Measurements from ENCODE around the gene VPS33A.
"Not testable (repeated sequence)": the region's sequence is repeated elsewhere in the genome, so short reads cannot be mapped to it uniquely, and the experiment has no call there.

VPS33A gene

DNA sequence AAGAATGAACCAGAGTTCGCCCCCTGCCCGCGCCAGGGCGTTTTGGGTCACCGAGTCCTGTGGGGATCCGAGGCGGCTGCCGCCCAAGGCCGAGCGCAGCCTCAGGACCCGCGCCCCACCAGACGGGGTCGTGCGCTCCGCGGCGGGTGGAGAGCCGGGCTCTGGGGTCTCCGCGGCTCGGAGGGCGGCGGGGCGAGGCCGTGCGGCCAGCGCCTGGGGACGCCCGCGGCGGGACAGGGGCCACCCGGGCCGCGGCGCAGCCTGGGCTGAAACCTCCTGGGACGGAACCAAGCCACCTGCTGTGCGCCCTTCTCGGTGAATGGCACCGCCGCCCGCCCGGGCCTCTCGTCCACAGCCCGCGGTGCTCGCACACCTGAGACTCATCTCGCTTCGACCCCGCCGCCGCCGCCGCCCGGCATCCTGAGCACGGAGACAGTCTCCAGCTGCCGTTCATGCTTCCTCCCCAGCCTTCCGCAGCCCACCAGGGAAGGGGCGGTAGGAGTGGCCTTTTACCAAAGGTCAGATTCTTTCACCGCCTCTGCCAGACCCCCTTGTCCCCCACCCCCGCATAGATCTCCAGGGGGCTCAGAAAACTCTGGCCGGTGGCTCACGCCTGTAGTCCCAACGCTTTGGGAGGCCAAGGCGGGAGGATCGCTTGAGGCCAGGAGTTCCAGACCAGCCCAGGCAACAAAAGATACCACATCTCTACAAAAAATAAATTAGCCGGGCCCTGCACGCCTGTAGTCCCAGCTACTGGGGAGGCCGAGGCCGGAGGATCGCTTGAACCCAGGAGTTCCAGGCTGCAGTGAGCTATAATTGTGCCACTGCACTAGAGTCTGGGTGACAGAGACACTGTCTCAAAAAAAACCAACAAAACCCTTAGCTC lies 61.9 kb downstream of the VPS33A start:
- DNase-seq (ENCODE audit: low read depth in 2 of 2) = no peak

DNA sequence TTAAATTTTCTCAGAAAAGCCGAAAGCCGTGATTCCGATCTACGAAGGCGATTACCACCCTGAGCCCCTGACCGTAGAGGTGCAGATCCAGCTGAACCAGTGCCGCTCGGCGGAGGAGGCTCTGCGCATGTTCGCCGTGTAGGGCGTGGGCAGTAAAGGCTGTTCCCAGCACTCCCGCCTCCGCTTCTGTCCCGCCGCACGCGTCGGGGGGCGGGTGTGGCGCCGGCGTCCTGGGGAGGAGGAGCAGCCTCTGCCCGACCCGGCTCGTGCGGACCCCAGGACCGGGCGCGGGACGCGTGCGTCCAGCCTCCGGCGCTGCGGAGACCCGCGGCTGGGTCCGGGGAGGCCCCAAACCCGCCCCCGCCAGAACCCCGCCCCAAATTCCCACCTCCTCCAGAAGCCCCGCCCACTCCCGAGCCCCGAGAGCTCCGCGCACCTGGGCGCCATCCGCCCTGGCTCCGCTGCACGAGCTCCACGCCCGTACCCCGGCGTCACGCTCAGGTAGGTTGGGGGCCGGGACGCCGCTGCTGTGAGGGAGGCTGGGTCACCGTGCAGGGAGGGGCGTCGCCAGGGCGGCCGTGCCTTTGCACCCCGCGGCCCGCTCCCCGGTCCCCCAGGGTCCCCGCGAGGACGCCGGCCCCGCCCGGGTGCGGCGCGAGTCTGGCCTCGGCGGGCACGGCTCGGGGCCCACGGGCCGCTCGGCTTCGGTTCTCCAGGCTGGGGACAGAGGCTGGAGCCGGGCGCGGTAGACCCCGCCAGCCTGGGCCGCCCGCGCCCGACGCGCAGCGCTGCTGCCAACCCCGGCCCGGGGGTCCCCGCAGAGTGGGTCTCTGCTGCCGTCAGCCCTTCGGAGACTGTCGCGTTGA lies 62.8 kb downstream of the VPS33A start, which contains the start of gene B3GNT4:
Gene B3GNT4 (plus strand): TSS at position 409 of the 866 bp plus-strand sequence. CDS start 910 bp downstream, outside the sequence.
- peak; percentile 64 to 65 for DNase-seq (ENCODE audit: low read depth in 2 of 2)

DNA sequence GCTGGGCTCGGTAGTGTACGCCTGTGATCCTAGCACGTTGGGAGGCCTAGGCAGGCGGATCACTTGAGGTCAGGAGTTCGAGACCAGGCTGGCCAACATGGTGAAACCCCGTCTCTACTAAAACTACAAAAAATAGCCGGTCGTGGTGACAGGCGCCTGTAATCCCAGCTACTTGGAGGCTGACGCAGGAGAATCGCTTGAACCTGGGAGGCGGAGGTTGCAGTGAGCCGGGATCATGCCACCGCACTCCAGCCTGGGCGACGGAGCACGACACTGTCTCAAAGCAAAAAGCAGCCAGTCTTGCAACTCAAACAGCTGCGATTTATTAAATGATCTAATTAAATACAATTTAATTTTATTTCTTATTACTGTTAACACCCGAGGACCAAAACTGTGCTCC lies 63.5 kb downstream of the VPS33A start:
- not testable (repeated sequence) for DNase-seq (ENCODE audit: low read depth in 2 of 2)

GRCh38 chr12:122202017-122202416 lies 64.3 kb downstream of the VPS33A start:
- DNase-seq (ENCODE audit: low read depth in 2 of 2) = no peak

DNA sequence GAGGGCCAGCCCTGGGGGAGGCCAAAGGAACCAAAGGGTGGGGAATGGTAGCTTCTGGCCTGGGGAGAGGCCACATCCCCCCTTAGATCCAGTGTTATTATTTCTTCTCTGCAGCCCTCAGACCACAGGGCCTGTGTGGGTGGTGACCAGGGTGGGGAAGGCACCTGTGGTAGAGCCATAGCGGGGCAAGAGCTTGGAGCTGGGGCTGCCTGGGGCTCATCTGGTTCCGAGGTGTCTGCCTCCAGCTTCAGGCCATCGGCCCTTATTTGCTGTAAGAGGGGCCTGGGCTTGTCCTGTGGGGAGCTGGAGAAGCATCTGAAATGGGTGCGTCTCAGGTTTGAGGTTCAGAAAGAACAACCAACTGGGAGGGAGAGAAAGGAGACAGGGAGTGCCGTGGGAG lies 64.9 kb downstream of the VPS33A start:
- no peak for DNase-seq (ENCODE audit: low read depth in 2 of 2)

GRCh38 chr12:122200541-122201175 lies 65.6 kb downstream of the VPS33A start:
- no peak for DNase-seq (ENCODE audit: low read depth in 2 of 2)

GRCh38 chr12:122199484-122200355 lies 66.6 kb downstream of the VPS33A start:
- DNase-seq (ENCODE audit: low read depth in 2 of 2) = no peak

GRCh38 chr12:122197612-122197966 lies 68.7 kb downstream of the VPS33A start:
- no peak for DNase-seq (ENCODE audit: low read depth in 2 of 2)

DNA sequence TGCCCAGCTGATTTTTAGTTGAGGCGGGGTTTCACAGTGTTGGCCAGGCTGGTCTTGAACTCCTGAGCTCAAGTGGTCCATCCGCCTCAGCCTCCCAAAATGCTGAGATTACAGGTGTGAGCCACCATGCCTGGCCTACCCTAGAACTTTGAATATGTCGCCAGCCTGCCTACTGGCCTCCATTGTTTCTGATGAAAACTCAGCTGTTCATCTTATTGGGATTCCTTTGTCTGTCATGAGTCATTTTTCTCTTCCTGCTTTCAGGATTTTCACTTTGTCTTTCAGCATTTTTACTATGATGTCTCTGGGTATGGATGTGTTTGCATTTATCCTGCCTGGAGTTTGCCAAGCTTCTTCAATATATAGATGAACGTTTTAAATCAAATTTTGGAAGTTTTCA lies 70.9 kb downstream of the VPS33A start:
- DNase-seq (ENCODE audit: low read depth in 2 of 2) = no peak

- DNase-seq (ENCODE audit: low read depth in 2 of 2) = no peak
These were observed 71.5 kb downstream of the VPS33A start for GRCh38 chr12:122194804-122195203.

- DNase-seq (ENCODE audit: low read depth in 2 of 2) = no peak
These were observed 73.9 kb downstream of the VPS33A start for GRCh38 chr12:122192441-122192840.

- DNase-seq (ENCODE audit: low read depth in 2 of 2) = peak; percentile 49 to 51
These were observed 75.2 kb downstream of the VPS33A start for GRCh38 chr12:122190842-122191668.

- no peak for DNase-seq (ENCODE audit: low read depth in 2 of 2)
These were observed 76.4 kb downstream of the VPS33A start for GRCh38 chr12:122189626-122190475.

- DNase-seq (ENCODE audit: low read depth in 2 of 2) = no peak
These were observed 78.8 kb downstream of the VPS33A start for GRCh38 chr12:122187466-122187865.

DNA sequence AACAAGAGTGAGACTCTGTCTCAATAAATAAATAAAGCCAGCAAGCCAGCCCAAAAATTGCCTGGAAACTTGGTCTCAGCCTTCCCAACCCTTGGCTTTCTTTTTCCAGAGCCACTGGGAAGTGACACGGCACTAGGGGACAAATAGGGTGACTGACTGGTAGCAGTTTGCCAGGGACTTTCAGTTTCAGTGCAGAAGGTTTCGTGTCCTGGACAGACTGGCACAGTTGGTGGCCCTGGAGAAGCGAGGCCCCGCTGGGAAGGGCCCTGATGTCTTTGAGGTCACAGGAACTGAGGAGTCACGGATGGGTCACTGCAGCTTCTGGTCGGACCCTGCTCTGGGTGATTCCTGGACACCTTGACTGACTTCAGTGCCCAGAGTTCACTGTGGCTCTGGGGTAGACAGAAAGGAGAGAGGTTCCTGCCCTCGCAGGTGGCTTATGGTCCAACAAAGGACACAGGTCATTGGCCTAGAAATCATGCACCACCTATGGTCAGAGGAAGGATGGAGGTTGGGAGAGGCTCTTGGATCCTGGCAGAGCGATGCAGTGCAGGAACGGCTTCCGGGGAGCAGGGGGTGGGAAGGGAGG lies 80.7 kb downstream of the VPS33A start:
- DNase-seq (ENCODE audit: low read depth in 2 of 2) = no peak

DNA sequence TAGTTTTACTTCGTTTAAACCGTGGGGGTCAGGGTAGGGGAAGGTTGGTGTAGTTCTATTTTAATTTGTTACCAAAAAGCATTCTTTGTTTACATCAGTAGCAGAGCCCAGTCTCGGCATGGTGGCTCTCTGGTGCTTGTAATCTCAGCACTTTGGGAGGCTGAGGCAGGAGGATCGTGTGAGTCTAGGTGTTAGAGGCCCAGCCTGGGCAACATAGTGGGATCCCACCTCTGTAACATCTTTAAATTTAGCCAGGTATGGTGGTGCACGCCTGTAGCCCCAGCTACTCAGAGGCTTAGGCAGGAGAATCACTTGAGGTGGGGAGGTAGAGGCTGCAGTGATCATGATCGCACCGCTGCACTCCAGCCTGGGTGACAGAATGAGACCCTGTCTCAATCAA lies 81.2 kb downstream of the VPS33A start:
- DNase-seq (ENCODE audit: low read depth in 2 of 2) = no peak

GRCh38 chr12:122184517-122184916 lies 81.8 kb downstream of the VPS33A start:
- no peak for DNase-seq (ENCODE audit: low read depth in 2 of 2)

DNA sequence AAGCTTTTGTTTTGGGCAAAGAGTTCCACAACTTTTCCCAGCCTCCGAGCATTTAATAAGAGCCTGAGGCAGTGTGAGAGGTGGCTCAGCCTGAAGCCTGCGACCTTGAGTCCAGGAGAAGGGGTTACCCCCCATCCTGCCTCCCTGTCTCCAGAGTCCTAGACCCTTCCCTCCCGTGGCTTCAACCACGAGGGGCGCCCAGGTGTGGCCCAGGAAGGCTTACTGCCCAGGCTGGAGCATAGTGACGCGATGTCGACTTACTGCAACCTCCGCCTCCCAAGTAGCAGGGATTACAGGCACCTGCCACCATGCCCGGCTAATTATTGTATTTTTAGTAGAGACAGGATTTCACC lies 82.7 kb downstream of the VPS33A start:
- no peak for DNase-seq (ENCODE audit: low read depth in 2 of 2)
